SK-N-SH treated with all-trans-retinoic acid at 6 μM for 48 hours (cell line): ENCODE measurements around the gene TARBP1.
"Not testable (repeated sequence)": the region's sequence is repeated elsewhere in the genome, so short reads cannot be mapped to it uniquely, and the experiment has no call there.

ENCODE experiments used
- ATAC-seq: fragments of 200-7000 bp; cut with Tn5 transposase; 3 replicates; pipeline ENCODE4 v1.9.1; 2020; ENCODE audit warnings: mild to moderate bottlenecking, moderate library complexity
- ARNTL ChIP-seq: fragments of 450-650 bp; formaldehyde crosslinking; IDR thresholded peaks from 2 replicates; pipeline ENCODE4 v1.5.0; 2020; ENCODE audit warnings: low read depth, mild to moderate bottlenecking, moderate library complexity, borderline replicate concordance
- BACH2 ChIP-seq: fragments of 250-450 bp; sonication (Bioruptor Pico); IDR thresholded peaks from 2 replicates; pipeline ENCODE4 v1.9.0; 2021; ENCODE audit warnings: mild to moderate bottlenecking, borderline replicate concordance
- CREB5 ChIP-seq: fragments of 250-450 bp; sonication (Bioruptor Pico); IDR thresholded peaks from 2 replicates; pipeline ENCODE4 v1.5.1; 2020; ENCODE audit warnings: low read depth, mild to moderate bottlenecking, moderate library complexity
- CSRNP3 ChIP-seq: fragments of 250-450 bp; sonication (Bioruptor Pico); IDR thresholded peaks from 2 replicates; pipeline ENCODE4 v1.5.1; 2021; ENCODE audit warnings: mild to moderate bottlenecking, moderate library complexity
- ESRRG ChIP-seq: fragments of 250-450 bp; sonication (Bioruptor Pico); IDR thresholded peaks from 2 replicates; pipeline ENCODE4 v1.6.1; 2021; ENCODE audit warnings: mild to moderate bottlenecking
- GLIS3 ChIP-seq: fragments of 250-450 bp; sonication (Bioruptor Pico); IDR thresholded peaks from 2 replicates; pipeline ENCODE4 v1.5.0; 2020; ENCODE audit warnings: mild to moderate bottlenecking, moderate library complexity
- ISL1 ChIP-seq: fragments of 250-450 bp; sonication (Bioruptor Pico); IDR thresholded peaks from 2 replicates; pipeline ENCODE4 v2.1.2; 2022; ENCODE audit warnings: mild to moderate bottlenecking, moderate library complexity
- OSR1 ChIP-seq: fragments of 250-450 bp; sonication (Bioruptor Pico); IDR thresholded peaks from 2 replicates; pipeline ENCODE4 v1.8.0; 2022; ENCODE audit warnings: moderate library complexity, mild to moderate bottlenecking, inconsistent platforms
- PPARA ChIP-seq: fragments of 250-450 bp; sonication (Bioruptor Pico); IDR thresholded peaks from 2 replicates; pipeline ENCODE4 v1.5.0; 2020; ENCODE audit warnings: mild to moderate bottlenecking, borderline replicate concordance
- RARB ChIP-seq: fragments of 250-450 bp; sonication (Bioruptor Pico); IDR thresholded peaks from 2 replicates; pipeline ENCODE4 v1.8.0; 2021; ENCODE audit warnings: mild to moderate bottlenecking, moderate library complexity
- SNAI2 ChIP-seq: fragments of 250-450 bp; sonication (Bioruptor Pico); IDR thresholded peaks from 2 replicates; pipeline ENCODE4 v1.5.0; 2020; ENCODE audit warnings: mild to moderate bottlenecking, moderate library complexity
- TCF4 ChIP-seq: fragments of 250-450 bp; sonication (Bioruptor Pico); IDR thresholded peaks from 2 replicates; pipeline ENCODE4 v1.8.0; 2021; ENCODE audit warnings: mild to moderate bottlenecking, moderate library complexity, borderline replicate concordance
- TOX ChIP-seq: fragments of 250-450 bp; sonication (Bioruptor Pico); IDR thresholded peaks from 2 replicates; pipeline ENCODE4 v1.8.0; 2021; ENCODE audit warnings: mild to moderate bottlenecking, moderate library complexity, borderline replicate concordance
- TSHZ2 ChIP-seq: fragments of 250-450 bp; sonication (Bioruptor Pico); IDR thresholded peaks from 2 replicates; pipeline ENCODE4 v1.5.0; 2020; ENCODE audit warnings: mild to moderate bottlenecking, moderate library complexity
- ZFP3 ChIP-seq: fragments of 250-450 bp; sonication (Bioruptor Pico); IDR thresholded peaks from 2 replicates; pipeline ENCODE4 v1.5.0; 2020; ENCODE audit warnings: mild to moderate bottlenecking, moderate library complexity
- ZNF565 ChIP-seq: fragments of 450-650 bp; formaldehyde crosslinking; conservative IDR thresholded peaks from 2 replicates; pipeline ENCODE4 v1.5.0; 2020; ENCODE audit warnings: low read depth, mild to moderate bottlenecking, moderate library complexity
- ZNF70 ChIP-seq: fragments of 450-650 bp; formaldehyde crosslinking; IDR thresholded peaks from 2 replicates; pipeline ENCODE4 v1.5.0; 2020; ENCODE audit warnings: mild to moderate bottlenecking, moderate library complexity
- ZNF8 ChIP-seq: fragments of 450-650 bp; formaldehyde crosslinking; IDR thresholded peaks from 2 replicates; pipeline ENCODE4 v1.5.0; 2020; ENCODE audit warnings: mild to moderate bottlenecking, moderate library complexity
- TF ChIP-seq, protein P1 (sequence below): fragments of 250-450 bp; sonication (Bioruptor Pico); IDR thresholded peaks from 2 replicates; pipeline ENCODE4 v1.8.0; 2020; ENCODE audit warnings: mild to moderate bottlenecking, moderate library complexity, borderline replicate concordance
- TF ChIP-seq, protein P2 (sequence below): fragments of 250-450 bp; sonication (Bioruptor Pico); IDR thresholded peaks from 2 replicates; pipeline ENCODE4 v1.8.0; 2021; ENCODE audit warnings: low read depth, mild to moderate bottlenecking, moderate library complexity, borderline replicate concordance

Gene TARBP1

DNA sequence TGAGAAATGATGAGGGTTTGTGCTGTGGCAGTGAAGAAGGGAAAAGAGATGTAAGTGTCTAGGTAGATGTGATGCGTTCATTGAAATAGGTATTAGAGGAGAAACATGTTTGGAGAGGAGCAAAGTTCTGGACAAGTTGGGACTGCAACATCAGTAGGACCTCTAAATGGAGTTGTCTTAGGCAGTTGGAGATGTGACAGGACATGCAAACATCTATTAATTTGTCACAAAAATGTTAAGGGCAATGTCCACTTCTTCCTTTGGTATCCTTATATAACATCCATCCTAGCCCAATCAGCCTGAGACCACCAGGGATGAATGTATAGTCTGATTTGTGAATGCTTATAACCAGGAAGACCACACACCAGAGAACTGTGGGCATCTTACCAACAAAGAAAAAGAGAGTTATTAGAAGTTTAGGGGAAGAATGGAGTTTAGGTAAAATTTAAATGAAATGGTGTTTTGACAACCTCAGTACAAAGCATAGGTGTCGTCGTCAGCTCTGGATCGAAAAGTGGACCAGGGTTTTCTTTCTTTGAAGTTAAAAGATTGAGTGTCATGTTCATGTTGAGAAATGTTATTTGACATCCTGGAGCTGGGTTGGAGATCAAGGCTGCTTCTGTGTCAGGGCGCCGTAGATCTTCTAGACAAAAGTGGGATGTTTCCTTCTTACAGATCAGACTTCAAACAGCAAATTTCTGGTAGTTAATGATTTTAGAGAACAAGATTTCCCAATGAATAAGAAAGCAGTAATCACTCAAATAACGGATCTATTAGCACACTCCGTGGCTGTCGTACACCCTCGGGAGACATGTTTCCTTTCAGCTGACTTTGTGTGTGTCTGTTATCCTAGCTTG, 97.1 kb downstream of the TARBP1 start:
- ATAC-seq: no peak
- no peak for TF ChIP-seq ISL1 (CRISPR knock-in tag)
- TF ChIP-seq GLIS3: no peak
- no peak for TF ChIP-seq CSRNP3 (CRISPR knock-in tag)
- no peak for TF ChIP-seq OSR1 (CRISPR knock-in tag)
- TF ChIP-seq TSHZ2 (CRISPR knock-in tag): no peak
- TF ChIP-seq, protein P1, sequence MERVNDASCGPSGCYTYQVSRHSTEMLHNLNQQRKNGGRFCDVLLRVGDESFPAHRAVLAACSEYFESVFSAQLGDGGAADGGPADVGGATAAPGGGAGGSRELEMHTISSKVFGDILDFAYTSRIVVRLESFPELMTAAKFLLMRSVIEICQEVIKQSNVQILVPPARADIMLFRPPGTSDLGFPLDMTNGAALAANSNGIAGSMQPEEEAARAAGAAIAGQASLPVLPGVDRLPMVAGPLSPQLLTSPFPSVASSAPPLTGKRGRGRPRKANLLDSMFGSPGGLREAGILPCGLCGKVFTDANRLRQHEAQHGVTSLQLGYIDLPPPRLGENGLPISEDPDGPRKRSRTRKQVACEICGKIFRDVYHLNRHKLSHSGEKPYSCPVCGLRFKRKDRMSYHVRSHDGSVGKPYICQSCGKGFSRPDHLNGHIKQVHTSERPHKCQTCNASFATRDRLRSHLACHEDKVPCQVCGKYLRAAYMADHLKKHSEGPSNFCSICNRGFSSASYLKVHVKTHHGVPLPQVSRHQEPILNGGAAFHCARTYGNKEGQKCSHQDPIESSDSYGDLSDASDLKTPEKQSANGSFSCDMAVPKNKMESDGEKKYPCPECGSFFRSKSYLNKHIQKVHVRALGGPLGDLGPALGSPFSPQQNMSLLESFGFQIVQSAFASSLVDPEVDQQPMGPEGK (CRISPR knock-in tag): no peak
- TF ChIP-seq BACH2 (CRISPR knock-in tag): no peak
- TF ChIP-seq SNAI2: no peak
- no peak for TF ChIP-seq CREB5 (CRISPR knock-in tag)
- TF ChIP-seq TOX: no peak
- TF ChIP-seq PPARA (CRISPR knock-in tag): no peak
- TF ChIP-seq, protein P2, sequence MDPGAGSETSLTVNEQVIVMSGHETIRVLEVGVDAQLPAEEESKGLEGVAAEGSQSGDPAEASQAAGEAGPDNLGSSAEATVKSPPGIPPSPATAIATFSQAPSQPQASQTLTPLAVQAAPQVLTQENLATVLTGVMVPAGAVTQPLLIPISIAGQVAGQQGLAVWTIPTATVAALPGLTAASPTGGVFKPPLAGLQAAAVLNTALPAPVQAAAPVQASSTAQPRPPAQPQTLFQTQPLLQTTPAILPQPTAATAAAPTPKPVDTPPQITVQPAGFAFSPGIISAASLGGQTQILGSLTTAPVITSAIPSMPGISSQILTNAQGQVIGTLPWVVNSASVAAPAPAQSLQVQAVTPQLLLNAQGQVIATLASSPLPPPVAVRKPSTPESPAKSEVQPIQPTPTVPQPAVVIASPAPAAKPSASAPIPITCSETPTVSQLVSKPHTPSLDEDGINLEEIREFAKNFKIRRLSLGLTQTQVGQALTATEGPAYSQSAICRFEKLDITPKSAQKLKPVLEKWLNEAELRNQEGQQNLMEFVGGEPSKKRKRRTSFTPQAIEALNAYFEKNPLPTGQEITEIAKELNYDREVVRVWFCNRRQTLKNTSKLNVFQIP: no peak
- TF ChIP-seq ZNF8 (CRISPR knock-in tag): no peak
- no peak for TF ChIP-seq ESRRG (CRISPR knock-in tag)
- TF ChIP-seq TCF4 (CRISPR knock-in tag): no peak
- no peak for TF ChIP-seq RARB (CRISPR knock-in tag)
- TF ChIP-seq ZFP3 (CRISPR knock-in tag): no peak
- TF ChIP-seq ZNF565: no peak
- TF ChIP-seq, all 23 proteins: peak for 0

DNA sequence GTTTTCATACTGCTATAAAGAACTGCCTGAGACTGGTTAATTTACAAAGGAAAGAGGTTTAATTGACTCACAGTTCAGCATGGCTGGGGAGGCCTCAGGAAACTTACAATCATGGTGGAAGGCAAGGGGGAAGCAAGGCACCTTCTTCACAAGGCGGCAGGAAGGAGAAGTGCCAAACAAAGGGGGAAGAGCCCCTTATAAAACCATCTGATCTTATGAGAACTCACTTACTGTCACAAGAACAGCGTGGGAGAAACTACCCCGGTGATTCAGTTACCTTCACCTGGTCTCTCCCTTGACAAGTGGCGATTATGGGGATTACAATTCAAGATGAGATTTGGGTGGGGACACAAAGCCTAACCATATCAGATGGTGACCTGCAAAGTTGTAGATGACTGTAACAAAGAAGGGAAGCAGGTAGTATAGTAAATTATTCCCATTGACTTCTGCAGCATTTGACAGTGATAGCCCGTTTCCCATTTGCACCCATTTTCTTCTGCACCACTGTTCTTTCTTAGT, 99.3 kb downstream of the TARBP1 start:
- ATAC-seq: not testable (repeated sequence)

- TF ChIP-seq ESRRG (CRISPR knock-in tag): no peak
- no peak for TF ChIP-seq OSR1 (CRISPR knock-in tag)
- TF ChIP-seq, protein P2: no peak
- TF ChIP-seq ZNF8 (CRISPR knock-in tag): no peak
- no peak for TF ChIP-seq ARNTL (CRISPR knock-in tag)
- TF ChIP-seq TOX: no peak
- TF ChIP-seq BACH2 (CRISPR knock-in tag): no peak
- TF ChIP-seq PPARA (CRISPR knock-in tag): no peak
- TF ChIP-seq RARB (CRISPR knock-in tag): no peak
- TF ChIP-seq ISL1 (CRISPR knock-in tag): no peak
- TF ChIP-seq TCF4 (CRISPR knock-in tag): no peak
- TF ChIP-seq, protein P1 (CRISPR knock-in tag): no peak
- no peak for TF ChIP-seq ZNF70 (CRISPR knock-in tag)
- TF ChIP-seq SNAI2: no peak
- no peak for TF ChIP-seq ZFP3 (CRISPR knock-in tag)
- ATAC-seq: no peak
Observed at GRCh38 chr1:234375672-234376071, 103.3 kb downstream of the TARBP1 start.
